ENCODE results near the gene ALAD. TPM values are rescaled to one million over a fixed set of nuclear protein-coding genes. Genes with fewer than 3 reads are reported as not detected.
A peak's percentile ranks its signal among the peaks of the same experiment; 100 is the strongest.

Gene ALAD
- polyA plus RNA-seq, 1 donor (not counting 4 experiments of a cell fraction or from before 2014, with no cell fraction given) = 9.3 TPM

- Histone ChIP-seq H3K9me1 (ENCODE audit: control insufficient read depth, extremely low read depth, insufficient read depth, low read length) (no peaks in the 10 kb centered on the region), H3K27ac (ENCODE audit: control insufficient read depth, insufficient read depth, low read length) (no peak overlapping the region), H3K36me3 (ENCODE audit: control insufficient read depth in 2 of 2, extremely low read depth in 1 of 2, insufficient read depth in 2 of 2, low read length in 2 of 2) (no peaks in the 10 kb centered on the region), H3K9ac (ENCODE audit: control insufficient read depth, extremely low read depth, insufficient read depth, low read length) (no peak overlapping the region), H4K20me1 (ENCODE audit: control insufficient read depth, extremely low read depth, insufficient read depth, low read length) (no peaks in the 10 kb centered on the region), H3K27me3 (ENCODE audit: control insufficient read depth, extremely low read depth, insufficient read depth, low read length) (peaks cover 31% of the 10 kb centered on the region), H2AFZ (ENCODE audit: control insufficient read depth, low read length) (no peak overlapping the region), H3K4me3 (ENCODE audit: control insufficient read depth in 2 of 3, extremely low read depth in 1 of 3, insufficient read depth in 2 of 3, low read depth in 1 of 3, low read length in 3 of 3) (no peak overlapping the region), H3K9me3 (ENCODE audit: control insufficient read depth, low read depth, low read length) (no peaks in the 10 kb centered on the region), H3K4me2 (ENCODE audit: control insufficient read depth, extremely low read depth, insufficient read depth, low read depth, low read length) (peak overlapping the region; percentile 64), H3K4me1 (ENCODE audit: control insufficient read depth, extremely low read depth, insufficient read depth, low read length) (peaks cover 9% of the 10 kb centered on the region), H3K79me2 (ENCODE audit: control insufficient read depth, insufficient read depth, low read length) (no peaks in the 10 kb centered on the region)
- FAIRE-seq = no peak
- DNase-seq (ENCODE audit: low read depth, low spot score) = no peak
- TF ChIP-seq EZH2 (IDR thresholded peaks at IDR 0.05; ENCODE audit: low read length) = no peak
- no peak for TF ChIP-seq CTCF (optimal IDR thresholded peaks at IDR 0.05 in 1 of 3, IDR thresholded peaks at IDR 0.05 in 1 of 3, conservative IDR thresholded peaks at IDR 0.05 in 1 of 3; ENCODE audit: extremely low read depth in 1 of 3, insufficient read depth in 2 of 3, low read length in 3 of 3)
- dilution Hi-C loops (cut with MboI; ENCODE audit: extremely low pct_ligation_motif_present, low sequenced_read_pairs) = loop anchor here (10.0 kb wide), 1 partner anchor 56 kb away; the partner anchor contains the start of gene ALAD
Observed at GRCh38 chr9:113349066-113349444, 52.0 kb downstream of the ALAD start.

GRCh38 chr9:113348437-113348836 lies 52.6 kb downstream of the ALAD start:
- no peaks in the 10 kb centered on the region for H4K20me1 ChIP-seq (ENCODE audit: control insufficient read depth, extremely low read depth, insufficient read depth, low read length)
- no peak overlapping the region for H2AFZ ChIP-seq (ENCODE audit: control insufficient read depth, low read length)
- H3K9me3 ChIP-seq (ENCODE audit: control insufficient read depth, low read depth, low read length) = no peaks in the 10 kb centered on the region
- peaks cover 9% of the 10 kb centered on the region for H3K4me1 ChIP-seq (ENCODE audit: control insufficient read depth, extremely low read depth, insufficient read depth, low read length)
- no peak overlapping the region for H3K27ac ChIP-seq (ENCODE audit: control insufficient read depth, insufficient read depth, low read length)
- H3K4me3 ChIP-seq (ENCODE audit: control insufficient read depth in 2 of 3, extremely low read depth in 1 of 3, insufficient read depth in 2 of 3, low read depth in 1 of 3, low read length in 3 of 3) = no peak overlapping the region
- dilution Hi-C loops (cut with MboI; ENCODE audit: extremely low pct_ligation_motif_present, low sequenced_read_pairs) = loop anchor here (10.0 kb wide), 1 partner anchor 56 kb away; the partner anchor contains the start of gene ALAD
- no peaks in the 10 kb centered on the region for H3K79me2 ChIP-seq (ENCODE audit: control insufficient read depth, insufficient read depth, low read length)
- FAIRE-seq (no peak), DNase-seq (ENCODE audit: low read depth, low spot score) (no peak)
- H3K27me3 ChIP-seq (ENCODE audit: control insufficient read depth, extremely low read depth, insufficient read depth, low read length) = peaks cover 31% of the 10 kb centered on the region
- TF ChIP-seq EZH2 (IDR thresholded peaks at IDR 0.05; ENCODE audit: low read length) (no peak), CTCF (optimal IDR thresholded peaks at IDR 0.05 in 1 of 3, IDR thresholded peaks at IDR 0.05 in 1 of 3, conservative IDR thresholded peaks at IDR 0.05 in 1 of 3; ENCODE audit: extremely low read depth in 1 of 3, insufficient read depth in 2 of 3, low read length in 3 of 3) (no peak)
- no peak overlapping the region for H3K9ac ChIP-seq (ENCODE audit: control insufficient read depth, extremely low read depth, insufficient read depth, low read length)
- H3K36me3 ChIP-seq (ENCODE audit: control insufficient read depth in 2 of 2, extremely low read depth in 1 of 2, insufficient read depth in 2 of 2, low read length in 2 of 2) = no peaks in the 10 kb centered on the region
- no peak overlapping the region for H3K4me2 ChIP-seq (ENCODE audit: control insufficient read depth, extremely low read depth, insufficient read depth, low read depth, low read length)
- H3K9me1 ChIP-seq (ENCODE audit: control insufficient read depth, extremely low read depth, insufficient read depth, low read length) = no peaks in the 10 kb centered on the region
